ENCODE data around the gene NAB1. TPM values are rescaled to one million over a fixed set of nuclear protein-coding genes. Genes with fewer than 3 reads are reported as not detected.
A peak's percentile ranks its signal among the peaks of the same experiment; 100 is the strongest.
"Not testable (repeated sequence)": the region's sequence is repeated elsewhere in the genome, so short reads cannot be mapped to it uniquely, and the experiment has no call there.

The NAB1 gene
- 30.9 and 32.9 TPM in 2 replicates for total RNA-seq

- intact Hi-C loops (cut with micrococcal nuclease): loop anchor here (1.0 to 2.0 kb wide), 2 partner anchors 115 to 244 kb away; partner anchors contain the start of gene NEMP2
- H3K36me3 Mint-ChIP-seq (ENCODE audit: low read depth): peaks cover 2% of the 10 kb centered on the region
Observed at GRCh38 chr2:190649035-190649797, at the start of gene NAB1. Gene NAB1 (plus strand): TSS chr2:190649083. CDS start chr2:190659177, 10,094 bp downstream.

DNA sequence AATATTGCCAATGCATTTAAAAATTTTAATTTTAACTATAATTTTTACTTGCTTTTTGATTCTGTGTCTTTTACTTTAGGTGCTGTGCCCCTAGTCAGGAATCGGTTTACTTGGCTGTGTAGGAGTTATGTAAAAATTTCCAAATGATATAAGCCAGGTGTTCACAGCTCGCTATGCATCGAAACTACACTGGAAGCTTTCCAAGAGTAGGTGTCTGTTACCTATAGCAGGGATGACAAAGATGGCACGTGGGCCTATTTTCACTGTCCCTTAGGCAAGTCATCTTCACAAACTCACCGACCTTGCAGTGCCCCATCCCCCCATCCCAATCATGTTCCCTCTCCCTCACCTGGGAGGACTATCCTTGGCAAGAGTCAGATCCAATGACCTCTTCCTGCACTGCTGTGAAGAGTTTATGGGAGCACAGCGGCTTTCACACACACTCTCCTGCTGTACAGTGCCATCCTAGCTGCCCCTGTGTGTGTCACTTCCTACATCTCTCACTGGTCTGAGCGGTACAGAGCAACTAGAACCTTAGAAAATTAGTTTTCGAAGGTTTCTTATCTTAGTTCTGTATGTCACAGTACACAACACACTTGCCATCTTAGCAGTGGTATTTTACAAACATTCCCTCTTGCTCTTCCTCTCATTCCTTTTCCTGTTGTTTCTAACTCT lies 49.2 kb upstream of the NAB1 start:
- Mint-ChIP-seq H3K4me3 (ENCODE audit: low read depth) (no peak overlapping the region), H3K9me3 (peaks cover 4% of the 10 kb centered on the region), H3K27me3 (ENCODE audit: low read depth) (no peaks in the 10 kb centered on the region), H3K4me1 (ENCODE audit: low read depth) (peaks cover 15% of the 10 kb centered on the region), H3K27ac (no peak overlapping the region), H3K36me3 (ENCODE audit: low read depth) (no peaks in the 10 kb centered on the region)
- intact Hi-C loops (cut with micrococcal nuclease): no loop called here
- no peak for DNase-seq (ENCODE audit: low spot score)

More at GRCh38 chr2:190649035-190649797, at the start of gene NAB1:
- Mint-ChIP-seq H3K27me3 (ENCODE audit: low read depth) (no peaks in the 10 kb centered on the region), H3K9me3 (no peaks in the 10 kb centered on the region), H3K4me3 (ENCODE audit: low read depth) (peak within 1 kb of the TSS; percentile 96), H3K27ac (peak within 1 kb of the TSS; percentile 96), H3K4me1 (ENCODE audit: low read depth) (peaks cover 40% of the 10 kb centered on the region)
- DNase-seq (ENCODE audit: low spot score): peak; percentile 52

DNA sequence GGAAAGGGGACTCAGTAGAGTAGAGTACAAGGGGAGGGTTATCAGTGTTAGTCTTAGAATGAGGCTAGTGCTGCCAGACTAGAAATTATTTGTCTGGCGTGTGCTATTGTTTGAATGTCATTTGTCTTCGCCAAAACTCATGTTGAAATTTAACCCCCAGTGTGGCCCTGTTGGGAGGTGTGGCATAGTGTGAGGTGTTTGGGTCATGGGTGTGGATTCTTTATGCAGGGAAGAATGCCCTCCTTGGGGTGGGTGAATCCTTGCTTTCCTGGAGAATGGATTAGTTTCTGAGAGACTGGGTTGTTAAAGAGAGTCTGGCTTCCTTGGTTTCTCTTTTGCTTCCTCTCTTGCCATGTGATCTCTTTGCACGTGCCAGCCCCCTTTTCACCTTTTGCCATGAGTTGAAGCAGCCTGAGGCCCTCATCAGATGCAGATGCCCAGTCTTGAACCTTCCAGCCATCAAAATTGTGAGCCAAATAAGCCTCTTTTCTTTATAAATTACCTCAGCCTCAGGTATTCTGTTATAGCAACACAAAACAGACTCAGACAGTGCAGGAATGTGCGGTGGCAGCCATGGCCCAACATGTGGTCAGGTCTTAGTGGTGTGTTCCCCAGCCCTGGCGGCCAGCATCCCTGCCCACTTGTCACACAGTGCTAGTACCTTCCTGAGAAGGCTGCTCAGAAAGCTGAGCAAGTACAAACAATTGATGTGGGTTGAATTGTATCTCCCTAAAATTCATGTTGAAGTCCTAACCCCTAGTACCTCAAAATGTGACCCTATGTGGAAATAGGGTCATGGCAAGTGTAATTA lies 48.4 kb upstream of the NAB1 start:
- H3K27ac Mint-ChIP-seq: no peak overlapping the region
- no peak overlapping the region for H3K4me3 Mint-ChIP-seq (ENCODE audit: low read depth)

DNA sequence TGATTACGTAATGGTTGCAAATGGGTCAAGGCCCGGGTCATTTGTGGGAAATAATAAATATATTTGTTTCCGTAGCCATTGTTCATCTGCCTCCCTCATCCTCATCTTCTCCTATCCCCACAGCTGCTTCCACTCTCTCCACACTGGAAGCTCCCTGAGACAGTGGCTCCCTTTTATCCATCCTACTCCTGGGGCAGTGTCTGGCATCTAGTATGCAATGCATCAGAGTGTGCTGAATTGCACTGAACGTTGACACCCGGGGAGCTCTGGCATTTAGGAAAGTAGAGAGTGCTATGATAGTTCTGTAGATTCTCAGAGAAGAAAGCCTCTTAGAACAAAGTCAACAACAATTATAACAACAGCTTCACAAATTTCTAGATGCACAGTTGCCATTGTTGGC lies 45.5 kb upstream of the NAB1 start:
- Mint-ChIP-seq H3K4me3 (ENCODE audit: low read depth) (no peak overlapping the region), H3K27me3 (ENCODE audit: low read depth) (no peaks in the 10 kb centered on the region), H3K36me3 (ENCODE audit: low read depth) (no peaks in the 10 kb centered on the region), H3K27ac (no peak overlapping the region), H3K4me1 (ENCODE audit: low read depth) (peaks cover 20% of the 10 kb centered on the region), H3K9me3 (no peaks in the 10 kb centered on the region)
- intact Hi-C loops (cut with micrococcal nuclease): no loop called here
- no peak for DNase-seq (ENCODE audit: low spot score)

More for the DNA sequence above, 48.4 kb upstream of the NAB1 start:
- intact Hi-C loops (cut with micrococcal nuclease): no loop called here
- H3K4me1 Mint-ChIP-seq (ENCODE audit: low read depth): peaks cover 15% of the 10 kb centered on the region
- H3K27me3 Mint-ChIP-seq (ENCODE audit: low read depth): no peaks in the 10 kb centered on the region
- DNase-seq (ENCODE audit: low spot score): no peak
- H3K9me3 Mint-ChIP-seq: peaks cover under 1% of the 10 kb centered on the region
- no peaks in the 10 kb centered on the region for H3K36me3 Mint-ChIP-seq (ENCODE audit: low read depth)

DNA sequence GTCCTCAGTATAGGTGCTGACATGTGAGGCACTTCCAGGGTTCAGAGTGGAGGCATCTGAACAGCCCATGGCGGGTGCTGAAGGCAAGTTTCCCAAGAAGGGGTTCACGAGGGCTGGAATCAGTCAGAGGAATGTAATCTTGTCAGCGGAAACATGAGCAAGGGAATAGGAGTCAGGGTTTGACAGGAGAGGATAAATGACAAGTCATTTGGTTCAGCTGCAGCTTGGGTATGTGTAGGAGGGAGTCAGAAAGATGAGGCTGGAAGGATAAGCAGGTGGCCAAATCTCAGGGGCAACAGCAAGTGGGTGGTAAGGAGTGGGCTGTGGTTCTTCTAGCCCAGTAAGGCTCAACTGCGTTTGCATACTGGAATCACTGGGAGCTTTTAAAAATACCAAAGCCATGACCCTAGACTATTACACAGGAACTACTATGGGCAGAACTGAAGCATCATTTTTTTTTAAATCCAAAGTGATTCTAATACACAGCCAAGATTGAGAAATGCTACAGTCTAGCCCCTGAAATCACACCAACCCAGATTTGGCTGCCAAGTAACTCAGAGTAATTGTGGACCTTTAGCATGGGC lies 41.8 kb upstream of the NAB1 start:
- no peak for DNase-seq (ENCODE audit: low spot score)
- intact Hi-C loops (cut with micrococcal nuclease): no loop called here
- Mint-ChIP-seq H3K9me3 (peaks cover 17% of the 10 kb centered on the region), H3K27me3 (ENCODE audit: low read depth) (no peaks in the 10 kb centered on the region), H3K36me3 (ENCODE audit: low read depth) (no peaks in the 10 kb centered on the region), H3K27ac (no peak overlapping the region), H3K4me1 (ENCODE audit: low read depth) (peaks cover 5% of the 10 kb centered on the region), H3K4me3 (ENCODE audit: low read depth) (no peak overlapping the region)

GRCh38 chr2:190607657-190608357 lies 41.1 kb upstream of the NAB1 start:
- peaks cover 17% of the 10 kb centered on the region for H3K9me3 Mint-ChIP-seq
- H3K36me3 Mint-ChIP-seq (ENCODE audit: low read depth): no peaks in the 10 kb centered on the region
- DNase-seq (ENCODE audit: low spot score): no peak
- no peak overlapping the region for H3K4me3 Mint-ChIP-seq (ENCODE audit: low read depth)
- H3K27ac Mint-ChIP-seq: no peak overlapping the region
- peaks cover 5% of the 10 kb centered on the region for H3K4me1 Mint-ChIP-seq (ENCODE audit: low read depth)
- intact Hi-C loops (cut with micrococcal nuclease): no loop called here
- no peaks in the 10 kb centered on the region for H3K27me3 Mint-ChIP-seq (ENCODE audit: low read depth)

- H3K4me1 Mint-ChIP-seq (ENCODE audit: low read depth); H3K27ac Mint-ChIP-seq; DNase-seq (ENCODE audit: low spot score); H3K4me3 Mint-ChIP-seq (ENCODE audit: low read depth); H3K36me3 Mint-ChIP-seq (ENCODE audit: low read depth); intact Hi-C loops (cut with micrococcal nuclease); H3K27me3 Mint-ChIP-seq (ENCODE audit: low read depth): not testable (repeated sequence)
- H3K9me3 Mint-ChIP-seq: peaks cover 17% of the 10 kb centered on the region
Observed at GRCh38 chr2:190608863-190609262, 40.0 kb upstream of the NAB1 start.

- H3K36me3 Mint-ChIP-seq (ENCODE audit: low read depth); H3K4me1 Mint-ChIP-seq (ENCODE audit: low read depth); H3K27ac Mint-ChIP-seq; H3K27me3 Mint-ChIP-seq (ENCODE audit: low read depth); H3K4me3 Mint-ChIP-seq (ENCODE audit: low read depth); intact Hi-C loops (cut with micrococcal nuclease); DNase-seq (ENCODE audit: low spot score): not testable (repeated sequence)
- peaks cover 17% of the 10 kb centered on the region for H3K9me3 Mint-ChIP-seq
Observed at GRCh38 chr2:190609397-190609796, 39.5 kb upstream of the NAB1 start.

- peaks cover 17% of the 10 kb centered on the region for H3K9me3 Mint-ChIP-seq
- H3K4me1 Mint-ChIP-seq (ENCODE audit: low read depth); H3K27me3 Mint-ChIP-seq (ENCODE audit: low read depth); H3K4me3 Mint-ChIP-seq (ENCODE audit: low read depth); intact Hi-C loops (cut with micrococcal nuclease); DNase-seq (ENCODE audit: low spot score); H3K27ac Mint-ChIP-seq; H3K36me3 Mint-ChIP-seq (ENCODE audit: low read depth): not testable (repeated sequence)
Observed at GRCh38 chr2:190610528-190610927, 38.4 kb upstream of the NAB1 start.

DNA sequence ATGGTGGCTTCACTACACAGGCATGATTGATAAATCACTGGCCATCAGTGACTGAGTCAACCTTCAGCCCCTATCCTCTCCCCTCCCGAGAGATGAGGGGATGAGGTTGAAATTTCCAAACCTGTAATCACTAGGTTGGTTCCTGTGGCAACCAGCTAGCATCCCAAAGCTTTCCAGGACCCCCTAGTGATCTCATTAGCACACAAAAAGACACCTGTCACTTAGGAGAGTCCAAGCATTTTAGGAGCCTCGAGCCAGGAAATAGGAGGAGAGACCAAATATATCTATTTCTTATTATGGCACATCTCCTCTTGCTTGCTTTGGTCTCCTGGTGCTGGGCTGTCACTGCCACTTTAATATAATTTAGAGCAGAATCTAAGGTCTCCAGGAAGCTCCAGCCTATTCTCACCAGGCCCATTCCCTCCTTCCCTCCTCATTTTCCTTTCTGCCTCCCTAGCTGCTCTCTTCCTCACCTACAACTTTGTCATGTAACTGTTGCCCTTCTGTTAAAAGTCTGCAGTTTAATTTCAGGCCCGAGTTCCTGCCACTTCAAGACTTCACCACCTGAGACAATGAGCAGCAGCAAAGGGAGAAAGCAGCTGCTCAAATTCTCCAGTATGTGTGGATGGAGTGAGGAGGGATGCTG lies 33.2 kb upstream of the NAB1 start:
- H3K27me3 Mint-ChIP-seq (ENCODE audit: low read depth): no peaks in the 10 kb centered on the region
- H3K9me3 Mint-ChIP-seq: peaks cover 12% of the 10 kb centered on the region
- no peak overlapping the region for H3K27ac Mint-ChIP-seq
- H3K4me3 Mint-ChIP-seq (ENCODE audit: low read depth): no peak overlapping the region
- intact Hi-C loops (cut with micrococcal nuclease): no loop called here
- H3K4me1 Mint-ChIP-seq (ENCODE audit: low read depth): no peaks in the 10 kb centered on the region
- DNase-seq (ENCODE audit: low spot score): no peak
- H3K36me3 Mint-ChIP-seq (ENCODE audit: low read depth): no peaks in the 10 kb centered on the region

DNA sequence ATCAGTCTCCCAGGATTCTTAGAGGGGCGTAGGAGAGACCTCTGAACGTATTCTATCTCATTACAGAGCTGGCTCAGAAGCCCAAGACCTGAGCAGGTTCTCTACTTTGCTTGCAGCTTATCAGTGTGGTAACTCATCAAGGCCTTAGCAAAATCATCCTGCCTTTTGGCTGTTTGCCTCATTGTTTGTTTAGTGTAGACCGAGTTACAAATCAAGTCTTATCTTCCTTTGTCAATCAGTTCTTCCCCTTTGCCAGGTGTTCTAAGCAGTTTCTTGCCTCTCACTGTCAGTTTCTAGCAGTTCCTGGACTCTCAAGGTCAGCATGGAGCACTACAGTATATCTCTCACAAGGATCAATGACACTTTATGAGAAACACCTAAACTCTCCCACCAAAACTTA lies 30.9 kb upstream of the NAB1 start:
- no peak overlapping the region for H3K27ac Mint-ChIP-seq
- no peaks in the 10 kb centered on the region for H3K27me3 Mint-ChIP-seq (ENCODE audit: low read depth)
- no peak for DNase-seq (ENCODE audit: low spot score)
- H3K9me3 Mint-ChIP-seq: peaks cover 5% of the 10 kb centered on the region
- H3K36me3 Mint-ChIP-seq (ENCODE audit: low read depth): no peaks in the 10 kb centered on the region
- no peaks in the 10 kb centered on the region for H3K4me1 Mint-ChIP-seq (ENCODE audit: low read depth)
- intact Hi-C loops (cut with micrococcal nuclease): no loop called here
- no peak overlapping the region for H3K4me3 Mint-ChIP-seq (ENCODE audit: low read depth)

DNA sequence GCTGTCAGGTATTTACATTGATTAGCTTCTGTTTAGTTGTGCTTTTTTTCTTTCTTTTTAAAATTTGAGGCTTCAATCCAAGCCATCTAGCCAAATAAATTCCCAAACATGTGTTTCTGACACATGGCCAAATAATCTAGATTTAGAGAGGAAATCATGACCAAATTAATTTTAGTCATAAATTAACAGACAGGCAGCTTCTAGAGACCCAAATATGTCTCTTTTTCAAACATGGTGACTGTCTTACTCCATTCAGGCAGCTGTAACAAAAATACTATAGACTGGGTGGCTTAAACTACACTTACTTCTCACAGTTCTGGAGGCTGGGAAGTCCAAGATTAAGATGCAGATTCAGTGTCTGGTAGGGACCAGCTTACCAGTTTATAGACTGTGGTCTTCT lies 23.2 kb upstream of the NAB1 start:
- no peak overlapping the region for H3K27ac Mint-ChIP-seq
- no peaks in the 10 kb centered on the region for H3K36me3 Mint-ChIP-seq (ENCODE audit: low read depth)
- peaks cover 6% of the 10 kb centered on the region for H3K27me3 Mint-ChIP-seq (ENCODE audit: low read depth)
- no peak for DNase-seq (ENCODE audit: low spot score)
- no peak overlapping the region for H3K4me3 Mint-ChIP-seq (ENCODE audit: low read depth)
- H3K9me3 Mint-ChIP-seq: peaks cover 8% of the 10 kb centered on the region
- H3K4me1 Mint-ChIP-seq (ENCODE audit: low read depth): peaks cover 13% of the 10 kb centered on the region
- intact Hi-C loops (cut with micrococcal nuclease): no loop called here

Measured in activated T-helper 2 cell treated with anti-CD3 and anti-CD28 coated beads, Interferon-gamma antibody, Interleukin-2, Interleukin-4, amounts not matched to agents 10 μg/mL and 5 μg/mL and 100 μg/mL, durations not matched to agents 14 hours and 24 hours and 36 hours (primary cell).